HepG2 (cell line): Measurements from ENCODE around the gene PIP4K2B. TPM values are rescaled to one million over a fixed set of nuclear protein-coding genes. Genes with fewer than 3 reads are reported as not detected.

ENCODE experiments used
- ETS1 ChIP-seq: sonication (generic); formaldehyde crosslinking; IDR thresholded peaks from 2 replicates; pipeline ENCODE4 v1.4.0; 2020; ENCODE audit warnings: missing genetic modification reagents
- GMEB1 ChIP-seq: sonication (generic); formaldehyde crosslinking; IDR thresholded peaks from 2 replicates; pipeline ENCODE4 v1.5.1; 2020; ENCODE audit warnings: missing genetic modification reagents, mild to moderate bottlenecking, borderline replicate concordance
- HNRNPL ChIP-seq: fragments of 200-400 bp; formaldehyde crosslinking; IDR thresholded peaks from 2 replicates; pipeline ENCODE4 v1.6.1; 2017; ENCODE audit warnings: mild to moderate bottlenecking, low read depth, low read length
- IKZF5 ChIP-seq: IDR thresholded peaks from 2 replicates; pipeline ENCODE4 v1.6.1; 2018; ENCODE audit warnings: missing genetic modification reagents, mild to moderate bottlenecking, missing compliant biosample characterization
- LRRFIP1 ChIP-seq: sonication (generic); formaldehyde crosslinking; conservative IDR thresholded peaks from 2 replicates; pipeline ENCODE4 v1.4.0; 2020; ENCODE audit warnings: missing genetic modification reagents
- MAX ChIP-seq: IDR thresholded peaks from 2 replicates; pipeline ENCODE4 v1.6.1; 2012; ENCODE audit warnings: inconsistent platforms
- MLXIP ChIP-seq: sonication (generic); formaldehyde crosslinking; IDR thresholded peaks from 2 replicates; pipeline ENCODE4 v1.9.0; 2021; ENCODE audit warnings: missing genetic modification reagents, borderline replicate concordance
- NCOR1 ChIP-seq: fragments of 200-600 bp; sonication (generic); IDR thresholded peaks from 2 replicates; pipeline ENCODE4 v1.7.0; 2017; ENCODE audit warnings: antibody characterized with exemption, low read length, borderline replicate concordance
- SRF ChIP-seq: IDR thresholded peaks from 2 replicates; pipeline ENCODE4 v1.6.1; 2011; ENCODE audit warnings: mild to moderate bottlenecking, low read depth, low read length, moderate library complexity
- XRCC5 ChIP-seq: fragments of 200-400 bp; formaldehyde crosslinking; optimal IDR thresholded peaks from 2 replicates; pipeline ENCODE3; 2017; ENCODE audit warnings: mild to moderate bottlenecking, low read length
- ZBTB34 ChIP-seq: sonication (generic); formaldehyde crosslinking; IDR thresholded peaks from 2 replicates; pipeline ENCODE4 v1.8.0; 2022; ENCODE audit warnings: mild to moderate bottlenecking, missing genetic modification reagents
- ZNF138 ChIP-seq: sonication (generic); formaldehyde crosslinking; IDR thresholded peaks from 2 replicates; pipeline ENCODE4 v1.5.0; 2020; ENCODE audit warnings: mild to moderate bottlenecking, low read depth, missing genetic modification reagents
- ZNF24 ChIP-seq: fragments of 450-650 bp; IDR thresholded peaks from 2 replicates; pipeline ENCODE4 v1.6.1; 2017; ENCODE audit warnings: antibody characterized with exemption, mild to moderate bottlenecking
- ZNF343 ChIP-seq: sonication (generic); formaldehyde crosslinking; IDR thresholded peaks from 2 replicates; pipeline ENCODE4 v1.4.0; 2020; ENCODE audit warnings: mild to moderate bottlenecking, missing genetic modification reagents
- ZNF350 ChIP-seq: sonication (generic); formaldehyde crosslinking; IDR thresholded peaks from 2 replicates; pipeline ENCODE4 v1.4.0; 2020; ENCODE audit warnings: mild to moderate bottlenecking, low read depth, missing genetic modification reagents, borderline replicate concordance
- ZNF572 ChIP-seq: sonication (generic); formaldehyde crosslinking; IDR thresholded peaks from 2 replicates; pipeline ENCODE4 v1.5.1; 2020; ENCODE audit warnings: mild to moderate bottlenecking, missing genetic modification reagents
- polyA plus RNA-seq, 8 experiments: library from polyadenylated mRNA; depleted of rRNA in 3 of 8; stranded (reverse) in 7 of 8; unstranded in 1 of 8; fragments of >200 nt; fragmentation: Illumina TruSeq in 4 of 8; extraction: Trizol in 4 of 8; gene quantifications; 2 replicates each; pipeline versions ENCODE4 v1.2.1 to v1.2.3, GENCODE V29; 2011 to 2016; ENCODE audit warnings: low read depth in 4 of 8, missing spikeins in 1 of 8, mixed read lengths in 1 of 8; ENCODE audit not compliant: insufficient read depth in 1 of 8
- total RNA-seq, 5 experiments: library from RNA; depleted of rRNA; stranded (reverse); fragments of >200 nt; fragmentation: Illumina TruSeq; extraction: Trizol; gene quantifications; 2 replicates each; pipeline ENCODE4 v1.2.3, GENCODE V29; 2016; ENCODE audit warnings: low read depth in 1 of 5

The PIP4K2B gene
- total and polyA plus RNA-seq, 2 of the 13 experiments (the other 11 are each of a cell fraction or from before 2014, with no cell fraction given), result 20.4 to 54.0 TPM

GRCh38 chr17:38799501-38800236, at the start of gene PIP4K2B (continued):
- TF ChIP-seq HNRNPL (peak; percentile 88; the same call in 1 of the 2 replicates), GMEB1 (CRISPR knock-in tag) (peak; percentile 80), ZNF138 (CRISPR knock-in tag) (peak; percentile 50; the same call in 1 of the 2 replicates), ZNF24 (no peak), ETS1 (CRISPR knock-in tag) (no peak), IKZF5 (CRISPR knock-in tag) (peak; percentile 85), ZNF572 (CRISPR knock-in tag) (no peak), XRCC5 (peak; percentile 97), MAX (peak; percentile 88), ZNF350 (no peak; the same call in none of the 2 replicates), ZNF343 (CRISPR knock-in tag) (peak; percentile 85; the same call in 1 of the 2 replicates), LRRFIP1 (no peak), SRF (no peak; the same call in 1 of the 2 replicates), ZBTB34 (CRISPR knock-in tag) (0 out of 2 replicates have a peak, but pooled peaks have one; percentile 59), MLXIP (CRISPR knock-in tag) (no peak), NCOR1 (no peak; the same call in 1 of the 2 replicates)
